Dermis microvascular lymphatic vessel endothelial cell (primary cell): ENCODE measurements around the gene MIGA2. TPM values are rescaled to one million over a fixed set of nuclear protein-coding genes. Genes with fewer than 3 reads are reported as not detected.

Experiments
- DNase-seq, 2 donors: peaks; one replicate each; pipeline versions ENCODE4 v3.0.0 to v3.0.0-alpha.2; 2010; ENCODE audit warnings: low read depth in 2 of 2
- total RNA-seq: library from RNA; depleted of rRNA; stranded (reverse); fragments of >200 nt; gene quantifications from 2 replicates; pipeline ENCODE4 v1.2.1, GENCODE V29; 2014

MIGA2 gene
- total RNA-seq, 1 donor from 2014 or later: 15.5 TPM

DNA sequence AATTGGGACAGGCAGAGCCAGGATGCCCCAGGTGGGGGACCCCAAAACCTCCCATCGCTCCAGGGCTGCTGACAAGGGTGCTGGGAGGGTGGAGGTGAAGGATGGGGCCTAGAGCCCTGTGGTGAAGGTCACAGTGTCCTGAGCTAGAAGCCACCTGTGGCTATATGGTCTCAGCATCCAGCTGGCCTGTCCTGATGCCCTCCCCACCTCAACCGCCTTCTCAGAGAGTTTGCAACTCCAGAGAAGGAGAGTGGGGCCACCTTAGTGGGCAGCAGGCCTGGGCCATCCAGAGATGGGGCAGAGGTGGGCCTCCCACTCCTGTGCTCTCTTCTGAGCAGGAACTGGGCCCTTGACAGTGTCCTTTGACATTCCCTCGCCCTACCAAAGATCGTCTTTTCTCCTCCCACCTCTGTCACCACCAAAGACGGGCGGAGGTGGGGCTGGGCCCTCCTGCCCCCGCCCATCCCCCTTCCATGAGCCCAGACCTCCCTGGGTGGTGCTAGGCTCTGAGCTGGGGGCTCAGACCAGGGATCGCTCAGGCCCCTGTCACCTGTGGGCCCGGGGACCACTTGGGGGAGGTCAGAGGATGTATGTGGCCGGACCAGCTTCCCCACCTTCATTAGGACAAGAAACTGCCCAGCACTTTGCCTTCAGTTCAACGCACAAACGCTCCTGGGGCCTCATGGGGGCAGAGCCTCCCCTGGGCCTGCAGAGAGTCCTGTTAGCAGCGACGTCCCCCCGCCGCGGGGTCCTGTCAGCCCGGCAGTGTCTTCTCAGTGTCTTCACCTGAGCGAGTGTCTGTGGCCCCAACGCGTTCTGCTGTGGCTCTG, 34.5 kb downstream of the MIGA2 start:
- no peak for DNase-seq

DNA sequence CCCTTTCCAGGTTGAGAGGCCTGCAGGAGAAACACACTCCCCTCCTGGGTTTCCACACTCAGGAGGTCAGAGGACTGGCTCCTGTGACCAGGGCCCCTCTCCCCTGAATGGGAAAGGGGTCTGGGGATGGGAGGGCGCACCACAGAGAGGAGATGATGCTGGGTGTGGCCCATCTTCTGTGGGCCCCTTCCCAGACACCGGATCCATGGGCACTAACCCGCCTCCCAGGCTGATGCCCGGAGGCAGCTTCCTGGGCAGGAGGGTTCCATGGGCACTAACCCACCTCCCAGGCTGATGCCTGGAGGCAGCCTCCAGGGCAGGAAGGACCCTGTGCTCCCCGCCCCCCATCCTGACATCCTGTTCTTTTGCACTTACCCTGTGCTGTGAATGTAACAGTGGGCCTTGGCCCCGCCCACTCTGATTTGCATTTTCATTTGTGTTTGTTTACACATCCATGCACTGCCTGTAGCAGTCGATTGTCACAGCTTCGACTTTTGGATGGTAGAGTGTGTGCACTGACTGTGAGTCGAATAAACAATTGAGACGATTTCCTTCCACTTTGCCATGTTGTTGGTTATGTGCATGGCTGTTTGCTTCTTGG, 35.2 kb downstream of the MIGA2 start:
- DNase-seq: no peak

DNA sequence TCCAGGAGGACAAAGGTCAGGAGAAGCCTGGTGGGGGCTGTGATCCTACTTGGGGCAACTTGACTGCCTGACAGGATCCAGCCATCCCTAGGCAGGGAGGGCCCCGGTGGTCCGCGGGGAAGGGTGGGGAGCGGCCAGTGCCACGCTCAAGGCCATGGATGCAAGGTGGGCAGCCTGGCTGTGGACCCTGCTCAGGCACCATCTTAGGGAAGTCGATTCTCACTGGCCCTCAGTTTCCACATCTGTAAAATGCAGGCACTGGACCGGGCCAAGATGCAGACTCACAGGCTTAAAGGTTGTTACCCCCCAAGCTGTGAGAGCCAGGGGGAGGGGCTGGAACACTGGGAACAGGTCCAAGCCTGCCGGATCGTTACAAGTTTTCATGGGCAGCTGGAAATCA, 35.7 kb downstream of the MIGA2 start:
- no peak for DNase-seq

GRCh38 chr9:129073404-129073803, 37.0 kb downstream of the MIGA2 start:
- DNase-seq: no peak

DNA sequence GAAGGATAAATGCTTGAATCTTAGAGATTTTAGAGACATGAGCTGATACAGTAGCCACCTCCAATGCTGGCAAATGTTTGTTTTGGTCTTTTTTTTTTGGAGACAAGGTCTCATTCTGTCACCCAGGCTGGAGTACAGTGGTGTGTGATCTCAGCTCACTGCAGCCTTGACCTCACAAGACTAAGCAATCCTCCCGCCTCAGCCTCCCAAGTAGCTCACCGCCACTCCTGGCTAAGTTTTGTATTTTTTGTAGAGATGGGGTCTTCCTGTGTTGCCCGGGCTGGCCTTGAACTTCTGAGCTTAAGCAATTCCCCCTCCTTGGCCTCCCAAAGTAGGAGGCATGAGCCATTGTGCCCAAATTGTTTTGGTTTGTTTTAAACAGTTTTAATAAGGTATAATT, 37.7 kb downstream of the MIGA2 start:
- no peak for DNase-seq

DNA sequence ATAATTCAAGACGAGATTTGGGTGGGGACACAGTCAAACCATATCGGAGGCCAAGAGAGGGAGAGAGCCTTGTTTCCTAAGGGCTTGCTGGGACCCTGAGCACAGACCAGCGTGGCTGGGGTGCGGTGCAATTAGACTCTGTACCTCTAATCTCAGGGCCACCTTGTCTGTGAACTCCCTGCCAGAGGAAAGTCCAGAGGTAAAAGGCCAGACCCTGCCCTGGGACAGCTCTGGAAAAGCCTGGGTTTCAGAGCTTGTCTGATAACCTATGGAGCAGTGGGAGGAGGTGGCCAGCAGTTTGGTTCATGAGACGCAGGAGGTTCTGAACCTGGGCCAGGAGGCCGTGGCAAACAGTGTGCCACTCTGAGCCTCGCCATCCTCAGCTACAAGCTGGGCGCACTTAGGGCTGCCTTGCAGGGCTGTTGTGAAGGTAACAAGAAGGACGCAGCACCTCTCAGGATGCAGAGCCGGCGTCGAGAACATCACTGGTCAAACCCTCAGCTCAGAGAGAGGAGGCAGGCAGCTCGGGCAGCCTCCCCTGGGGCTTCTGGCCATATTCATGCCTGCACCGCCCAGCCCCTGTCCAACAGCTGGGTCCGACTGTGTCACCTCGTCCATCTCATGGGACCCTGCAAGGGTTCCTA, 39.7 kb downstream of the MIGA2 start:
- no peak for DNase-seq

DNA sequence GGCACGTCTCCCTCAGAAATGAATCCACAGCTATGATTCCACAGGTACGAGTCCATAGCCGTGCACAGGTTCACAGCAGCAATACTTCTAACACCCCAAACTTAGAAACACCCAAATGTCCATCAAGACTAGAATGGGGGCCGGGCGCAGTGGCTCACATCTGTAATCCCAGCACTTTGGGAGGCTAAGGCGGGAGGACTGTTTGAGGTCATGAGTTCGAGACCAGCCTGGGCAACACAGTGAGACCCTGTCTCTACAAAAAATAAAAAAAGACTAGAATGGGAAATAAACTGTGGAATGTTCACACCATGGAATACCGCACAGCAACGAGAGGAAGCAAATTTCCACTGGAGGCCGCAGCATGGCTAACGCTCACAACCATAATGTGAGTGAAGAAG, 40.2 kb downstream of the MIGA2 start:
- DNase-seq: no peak

- DNase-seq: no peak
Observed at GRCh38 chr9:129077236-129077635, 40.8 kb downstream of the MIGA2 start.

- DNase-seq: no peak
Observed at GRCh38 chr9:129078691-129079503, 42.5 kb downstream of the MIGA2 start.

DNA sequence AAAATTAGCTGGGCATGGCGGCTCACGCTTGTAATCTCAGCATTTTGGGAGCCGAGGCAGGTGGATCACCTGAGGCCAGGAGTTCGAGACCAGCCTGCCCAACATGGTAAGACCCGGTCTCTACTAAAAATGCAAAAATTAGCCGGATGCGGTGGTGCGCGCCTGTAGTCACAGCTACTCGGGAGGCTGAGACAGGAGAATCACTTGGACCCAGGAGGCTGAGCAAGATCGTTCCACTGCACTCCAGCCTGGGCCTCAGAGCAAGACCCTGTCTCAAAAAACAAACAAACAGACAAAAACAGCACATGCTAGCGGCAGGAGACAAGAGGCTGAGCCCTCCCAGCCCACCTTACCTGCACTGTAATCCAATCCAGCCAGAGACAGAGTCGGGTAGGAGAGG, 43.4 kb downstream of the MIGA2 start:
- DNase-seq: no peak

- DNase-seq: no peak
Observed at GRCh38 chr9:129080298-129080600, 43.8 kb downstream of the MIGA2 start.

- peak; percentile 97 to 100 for DNase-seq
Observed at GRCh38 chr9:129080601-129081387, 44.4 kb downstream of the MIGA2 start, which contains the start of gene DOLPP1. TSS of gene DOLPP1 (plus strand) at chr9:129081111. CDS start at chr9:129081132, 21 bp downstream.

DNA sequence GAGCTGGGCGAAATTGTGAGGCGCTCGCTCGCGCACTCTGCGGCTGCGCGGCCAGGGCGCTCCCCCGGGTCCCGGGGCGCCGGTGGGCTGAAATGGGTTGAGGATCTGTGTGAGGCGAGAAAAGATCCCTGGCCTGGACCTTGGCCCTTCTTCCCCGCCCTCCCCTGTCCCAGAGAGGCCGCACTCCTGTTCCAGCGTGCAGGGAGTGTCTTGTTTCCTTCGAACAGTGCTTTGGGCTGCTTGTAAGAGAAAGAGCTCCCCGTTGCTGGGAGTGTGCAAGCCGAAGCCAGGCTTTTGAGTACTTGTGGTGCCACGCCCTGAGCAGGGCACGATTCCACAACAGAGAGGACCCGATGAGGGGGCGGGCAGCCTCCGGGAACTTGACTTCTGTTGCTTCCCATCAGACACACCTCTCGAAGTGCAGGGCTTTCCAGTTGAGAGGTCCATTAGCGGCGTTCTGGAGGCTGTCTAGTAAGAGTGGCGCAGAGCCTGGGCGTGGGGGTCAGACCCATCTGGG, 45.0 kb downstream of the MIGA2 start:
- no peak for DNase-seq

DNA sequence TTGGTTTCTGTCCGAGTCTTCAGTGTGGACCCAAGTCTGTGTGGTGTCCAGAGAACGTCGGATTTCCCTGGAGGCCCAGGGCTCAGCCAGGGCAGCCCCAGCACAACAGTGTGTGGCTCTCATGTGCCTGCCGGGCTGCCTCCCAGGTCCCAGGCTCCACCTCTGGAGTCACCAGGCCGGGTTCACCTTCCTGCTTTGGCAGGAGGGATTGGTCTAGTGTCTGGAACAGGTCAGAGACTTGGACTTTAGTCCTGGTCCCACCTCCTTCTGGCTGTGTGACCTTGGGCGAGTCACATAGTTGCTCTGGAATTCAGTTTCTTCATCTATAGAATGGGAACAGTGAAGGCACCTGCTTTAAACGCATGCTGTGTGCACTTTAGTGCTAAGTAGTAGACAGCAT, 47.7 kb downstream of the MIGA2 start:
- DNase-seq: no peak

GRCh38 chr9:129089246-129089645, 52.8 kb downstream of the MIGA2 start:
- DNase-seq: no peak

- DNase-seq: no peak
Observed at GRCh38 chr9:129093602-129094386, 57.4 kb downstream of the MIGA2 start.

DNA sequence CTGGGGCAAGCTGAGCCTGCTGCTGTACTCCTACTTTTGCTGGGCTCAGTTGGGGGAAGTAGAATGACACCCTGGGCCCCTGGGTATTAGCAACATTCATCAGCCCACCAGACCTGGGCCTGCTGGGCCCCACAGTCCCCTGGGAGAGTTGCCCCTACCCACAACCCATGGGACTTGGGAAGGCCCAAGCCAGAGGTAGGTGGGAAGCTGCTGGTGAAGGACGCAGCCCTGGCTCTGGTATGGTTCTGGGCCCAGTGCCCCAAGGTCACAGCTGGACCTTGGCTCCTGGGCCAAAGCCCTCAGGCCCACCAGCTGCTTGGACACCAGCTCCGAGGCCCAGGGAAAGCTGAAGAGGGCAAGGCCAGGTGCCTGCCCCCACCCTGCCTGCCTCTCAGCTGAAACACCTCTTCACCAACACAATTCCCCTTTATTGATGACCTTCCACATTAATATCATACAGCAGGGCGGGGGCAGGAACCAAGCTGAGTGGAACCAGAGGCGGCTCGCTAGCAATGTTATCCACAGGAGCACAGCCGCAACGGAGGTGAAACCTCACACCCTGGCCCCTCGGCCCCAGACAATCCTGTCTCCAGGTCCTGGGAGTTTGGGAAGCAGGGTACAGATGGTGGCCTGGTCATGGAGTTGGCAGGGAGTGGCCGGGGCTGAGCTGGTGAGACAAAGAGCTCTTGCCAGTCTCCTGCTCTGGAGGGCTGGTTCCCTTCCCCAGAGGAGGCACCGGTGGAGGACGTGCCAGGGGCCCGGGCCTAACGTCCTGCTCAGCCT, 58.2 kb downstream of the MIGA2 start:
- no peak for DNase-seq

DNA sequence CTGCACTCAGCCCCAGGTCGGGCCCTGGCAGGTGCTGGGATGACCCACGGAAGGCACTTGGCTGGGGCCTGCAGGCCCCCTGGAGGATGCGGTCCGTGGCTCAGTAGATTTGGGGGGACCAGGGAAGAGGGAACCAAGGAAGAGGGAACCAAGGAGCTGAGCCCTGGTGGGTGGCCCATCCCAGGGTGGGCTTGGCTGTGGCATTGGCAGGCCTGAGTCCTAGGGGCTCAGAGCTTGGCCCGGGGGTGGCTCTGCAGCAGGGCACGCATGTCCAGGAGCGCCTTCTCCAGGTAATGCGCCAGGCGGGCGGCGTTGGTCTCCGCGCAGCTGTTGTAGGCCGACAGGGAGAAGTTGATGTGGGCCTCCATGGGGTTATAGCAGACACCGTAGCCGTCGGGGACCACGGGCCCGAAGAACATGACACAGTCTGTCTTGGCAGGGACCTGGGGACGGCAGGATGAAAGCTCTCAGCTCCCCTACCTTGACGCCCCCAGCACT, 58.8 kb downstream of the MIGA2 start:
- DNase-seq: no peak

GRCh38 chr9:129095908-129096307, 59.5 kb downstream of the MIGA2 start:
- DNase-seq: no peak
